Keratinocyte (primary cell): ENCODE results near the gene TBC1D14. TPM values are rescaled to one million over a fixed set of nuclear protein-coding genes. Genes with fewer than 3 reads are reported as not detected.

Source experiments
- DNase-seq: peaks from one replicate; pipeline ENCODE4 v3.0.0-alpha.2; 2011; ENCODE audit warnings: low read depth, missing footprints, low spot score
- FAIRE-seq: peaks from 2 replicates; lab custom pipeline; 2011; peaks lifted over from hg19 to GRCh38; lab: Jason Lieb, UNC
- H2AFZ ChIP-seq: 2 replicates; pipeline ENCODE4 v1.6.0; 2012; ENCODE audit warnings: low read length, control low read depth, inconsistent platforms; ENCODE audit not compliant: control insufficient read depth
- H3K27ac ChIP-seq: 2 replicates; pipeline ENCODE4 v1.5.1; 2011; ENCODE audit warnings: low read length; ENCODE audit not compliant: control insufficient read depth, insufficient read depth
- H3K27me3 ChIP-seq: 3 replicates; pipeline ENCODE4 v1.6.0; 2011; ENCODE audit warnings: low read length; ENCODE audit not compliant: control insufficient read depth, insufficient read depth; ENCODE audit errors: extremely low read depth
- H3K36me3 ChIP-seq, 2 experiments: 2 replicates in 1 of 2; 3 replicates in 1 of 2; pipeline ENCODE4 v1.5.1; 2011; ENCODE audit warnings: low read length in 2 of 2, mild to moderate bottlenecking in 1 of 2; ENCODE audit not compliant: control insufficient read depth in 2 of 2, insufficient read depth in 2 of 2; ENCODE audit errors: extremely low read depth in 1 of 2
- H3K4me1 ChIP-seq: 3 replicates; pipeline ENCODE4 v1.5.1; 2011; ENCODE audit warnings: low read length; ENCODE audit not compliant: control insufficient read depth, insufficient read depth; ENCODE audit errors: extremely low read depth
- H3K4me2 ChIP-seq: 3 replicates; pipeline ENCODE4 v1.6.0; 2011; ENCODE audit warnings: low read depth, low read length; ENCODE audit not compliant: control insufficient read depth, insufficient read depth; ENCODE audit errors: extremely low read depth
- H3K4me3 ChIP-seq, 3 experiments: fragments of 200-600 bp in 1 of 3; sonication (generic) in 1 of 3; 2 replicates in 2 of 3; 3 replicates in 1 of 3; pipeline ENCODE4 v1.5.1; 2011 to 2016; ENCODE audit warnings: low read length in 3 of 3, mild to moderate bottlenecking in 3 of 3, control low read depth in 2 of 3, inconsistent platforms in 1 of 3, low read depth in 1 of 3, mixed read lengths in 1 of 3, mixed run types in 1 of 3, moderate library complexity in 1 of 3; ENCODE audit not compliant: control insufficient read depth in 2 of 3, insufficient read depth in 2 of 3; ENCODE audit errors: extremely low read depth in 1 of 3
- H3K79me2 ChIP-seq: 2 replicates; pipeline ENCODE4 v1.6.0; 2012; ENCODE audit warnings: low read length; ENCODE audit not compliant: control insufficient read depth, insufficient read depth
- H3K9ac ChIP-seq: 3 replicates; pipeline ENCODE4 v1.6.0; 2011; ENCODE audit warnings: low read length; ENCODE audit not compliant: control insufficient read depth, insufficient read depth; ENCODE audit errors: extremely low read depth
- H3K9me1 ChIP-seq: 3 replicates; pipeline ENCODE4 v1.6.0; 2011; ENCODE audit warnings: low read length; ENCODE audit not compliant: control insufficient read depth, insufficient read depth; ENCODE audit errors: extremely low read depth
- H3K9me3 ChIP-seq: 2 replicates; pipeline ENCODE4 v1.5.1; 2012; ENCODE audit warnings: low read depth, low read length; ENCODE audit not compliant: control insufficient read depth
- H4K20me1 ChIP-seq: 3 replicates; pipeline ENCODE4 v1.6.0; 2011; ENCODE audit warnings: low read length; ENCODE audit not compliant: control insufficient read depth, insufficient read depth; ENCODE audit errors: extremely low read depth
- CTCF ChIP-seq, 3 experiments: IDR thresholded peaks in 1 of 3; conservative IDR thresholded peaks in 1 of 3; optimal IDR thresholded peaks in 1 of 3; 2 replicates in 2 of 3; 3 replicates in 1 of 3; pipeline versions ENCODE3 to v1.5.1; 2011; ENCODE audit warnings: low read length in 3 of 3, mild to moderate bottlenecking in 3 of 3, moderate library complexity in 2 of 3, control low read depth in 1 of 3, inconsistent platforms in 1 of 3; ENCODE audit not compliant: insufficient read depth in 2 of 3; ENCODE audit errors: extremely low read depth in 1 of 3
- EZH2 ChIP-seq: IDR thresholded peaks from one replicate; pipeline ENCODE4 v1.6.1; 2012; ENCODE audit warnings: inconsistent platforms, mild to moderate bottlenecking, low read length, moderate library complexity
- dilution Hi-C: fragments of 300-500 bp; cut with MboI; formaldehyde crosslinking; loops from one replicate; pipeline ENCODE4 v1.7.0; 2020; ENCODE audit warnings: low sequenced_read_pairs; ENCODE audit not compliant: extremely low pct_ligation_motif_present
- polyA plus RNA-seq, 5 experiments: library from polyadenylated mRNA; depleted of rRNA in 3 of 5; stranded (reverse) in 3 of 5; stranded (forward) in 1 of 5; unstranded in 1 of 5; fragments of >200 nt; gene quantifications; 1 replicate in 1 of 5; 2 replicates in 3 of 5; 3 replicates in 1 of 5; pipeline versions ENCODE4 v1.2.1 to v1.2.3, GENCODE V29; 2011 to 2012; ENCODE audit warnings: missing spikeins in 2 of 5, low read depth in 1 of 5, low replicate concordance in 1 of 5

The TBC1D14 gene
- polyA plus RNA-seq, 1 donor (not counting 4 experiments of a cell fraction or from before 2014, with no cell fraction given), result 55.1 TPM

- Histone ChIP-seq H3K27ac (no peak overlapping the region), H3K9me1 (no peaks in the 10 kb centered on the region), H3K79me2 (no peaks in the 10 kb centered on the region), H3K4me3 (no peak overlapping the region), H3K9ac (no peak overlapping the region), H3K4me1 (peaks cover 7% of the 10 kb centered on the region), H3K27me3 (no peaks in the 10 kb centered on the region), H2AFZ (no peak overlapping the region), H3K4me2 (no peak overlapping the region), H4K20me1 (no peaks in the 10 kb centered on the region), H3K9me3 (no peaks in the 10 kb centered on the region), H3K36me3 (peaks cover 28 to 36% of the 10 kb centered on the region in 2 experiments)
- no peak for TF ChIP-seq EZH2
- no peak for TF ChIP-seq CTCF (optimal IDR thresholded peaks at IDR 0.05 in 1 of 3, IDR thresholded peaks at IDR 0.05 in 1 of 3, conservative IDR thresholded peaks at IDR 0.05 in 1 of 3; ENCODE audit: extremely low read depth in 1 of 3, insufficient read depth in 2 of 3, low read length in 3 of 3)
- DNase-seq (no peak), FAIRE-seq (no peak)
- dilution Hi-C loops, result no loop called here
Measured at GRCh38 chr4:6875431-6875831, 34.2 kb upstream of the TBC1D14 start.

DNA sequence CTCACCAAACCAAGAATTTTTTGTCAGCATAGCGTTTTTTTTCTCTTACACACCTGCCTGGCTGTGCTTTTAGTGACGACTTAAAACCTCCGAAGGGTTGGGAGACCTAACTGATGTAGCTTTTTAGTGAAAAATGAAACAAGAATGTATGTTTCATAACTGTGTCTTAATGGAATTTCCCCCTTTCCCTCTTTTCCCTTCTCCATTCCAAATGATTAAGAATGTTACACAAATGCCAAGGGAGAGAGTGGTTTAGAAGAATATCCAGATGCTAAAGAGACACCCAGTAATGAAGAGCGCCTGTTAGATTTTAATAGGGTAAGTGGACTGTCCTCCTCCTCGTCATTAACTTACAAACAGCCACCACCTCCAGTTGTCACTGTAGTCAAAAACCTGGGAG, 33.2 kb upstream of the TBC1D14 start:
- no peak overlapping the region for H3K4me3 ChIP-seq
- dilution Hi-C loops, result no loop called here
- FAIRE-seq (no peak), DNase-seq (no peak)
- H2AFZ ChIP-seq, result no peak overlapping the region
- H4K20me1 ChIP-seq, result no peaks in the 10 kb centered on the region
- no peaks in the 10 kb centered on the region for H3K79me2 ChIP-seq
- H3K36me3 ChIP-seq, result peaks cover 34 to 40% of the 10 kb centered on the region in 2 experiments
- TF ChIP-seq CTCF (optimal IDR thresholded peaks at IDR 0.05 in 1 of 3, IDR thresholded peaks at IDR 0.05 in 1 of 3, conservative IDR thresholded peaks at IDR 0.05 in 1 of 3; ENCODE audit: extremely low read depth in 1 of 3, insufficient read depth in 2 of 3, low read length in 3 of 3) (no peak), EZH2 (no peak)
- peaks cover 7% of the 10 kb centered on the region for H3K4me1 ChIP-seq
- H3K27ac ChIP-seq, result no peak overlapping the region
- no peak overlapping the region for H3K4me2 ChIP-seq
- no peaks in the 10 kb centered on the region for H3K9me3 ChIP-seq
- H3K9ac ChIP-seq, result no peak overlapping the region
- no peaks in the 10 kb centered on the region for H3K9me1 ChIP-seq
- H3K27me3 ChIP-seq, result no peaks in the 10 kb centered on the region
